ENCODE measurements around the gene SLFN13.
"Not testable (repeated sequence)": the region's sequence is repeated elsewhere in the genome, so short reads cannot be mapped to it uniquely, and the experiment has no call there.

SLFN13 gene

GRCh38 chr17:35448214-35448898 lies at the start of gene SLFN13:
Gene SLFN13 (minus strand): TSS chr17:35448766. CDS start chr17:35445680, 3,086 bp downstream.
- peak; percentile 94 for DNase-seq

GRCh38 chr17:35496451-35497290 lies 48.1 kb upstream of the SLFN13 start:
- no peak for DNase-seq

- DNase-seq, result no peak
Observed at GRCh38 chr17:35493040-35493439, 44.5 kb upstream of the SLFN13 start.

DNA sequence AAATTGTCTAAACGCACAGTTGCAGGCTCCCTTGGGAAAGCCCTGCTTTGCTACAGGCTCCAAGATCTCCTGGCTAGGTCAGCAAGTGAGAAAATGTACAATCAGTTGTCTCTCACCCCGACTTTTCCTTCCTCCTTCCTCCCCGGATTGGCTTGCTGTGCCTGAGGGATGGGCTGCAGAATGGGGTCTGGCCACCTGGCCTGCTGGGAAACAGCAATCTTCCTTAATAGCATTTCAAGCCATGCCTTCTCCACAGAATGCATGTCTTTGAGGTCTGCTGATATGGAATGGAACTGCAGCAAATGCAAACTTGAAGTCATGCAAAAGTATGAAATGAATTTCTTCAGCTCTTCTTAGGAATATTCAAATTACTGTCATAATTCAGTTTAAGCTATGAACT lies 42.9 kb upstream of the SLFN13 start:
- no peak for DNase-seq

GRCh38 chr17:35489944-35490343 lies 41.4 kb upstream of the SLFN13 start:
- no peak for DNase-seq

GRCh38 chr17:35488991-35489390 lies 40.4 kb upstream of the SLFN13 start:
- no peak for DNase-seq

DNA sequence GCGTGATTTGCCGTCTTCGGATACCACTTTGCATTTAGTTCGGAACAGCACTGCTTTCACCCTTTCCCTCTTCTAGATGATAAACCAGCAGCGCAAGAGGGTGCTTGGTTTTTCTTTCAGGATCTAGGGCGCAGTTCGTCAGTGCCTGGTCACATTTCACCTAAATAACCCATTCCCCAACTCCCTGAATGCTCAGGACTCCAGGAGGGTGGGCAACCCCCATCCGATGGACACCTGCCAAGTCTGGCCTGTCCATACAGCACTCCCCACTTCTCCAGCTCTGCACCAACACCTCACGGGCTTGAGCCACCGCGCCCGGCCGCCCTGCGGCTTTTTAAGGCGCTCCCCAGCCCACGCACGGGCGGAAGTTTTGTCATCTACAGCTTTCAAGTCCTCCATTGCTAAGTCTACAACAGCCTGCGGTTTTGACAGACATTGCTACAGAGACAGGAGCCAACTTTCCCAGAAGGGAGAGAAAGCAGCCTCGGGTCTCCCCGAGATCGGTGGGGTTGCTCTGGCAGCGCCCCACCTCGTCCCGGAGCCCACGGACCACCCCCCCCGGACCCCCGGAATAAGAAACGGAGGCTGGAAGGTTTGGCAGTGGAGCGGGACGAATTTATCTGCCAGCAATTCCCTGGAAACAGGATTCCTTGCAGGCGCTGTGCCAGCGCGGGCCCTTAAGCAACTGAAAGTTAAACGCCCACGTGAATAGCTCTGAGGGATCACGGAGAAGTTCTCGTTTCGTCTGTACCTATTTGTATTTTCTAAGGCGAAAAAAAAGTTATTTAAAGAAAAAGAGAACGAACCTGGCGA lies 38.6 kb upstream of the SLFN13 start:
- DNase-seq, result peak; percentile 86

DNA sequence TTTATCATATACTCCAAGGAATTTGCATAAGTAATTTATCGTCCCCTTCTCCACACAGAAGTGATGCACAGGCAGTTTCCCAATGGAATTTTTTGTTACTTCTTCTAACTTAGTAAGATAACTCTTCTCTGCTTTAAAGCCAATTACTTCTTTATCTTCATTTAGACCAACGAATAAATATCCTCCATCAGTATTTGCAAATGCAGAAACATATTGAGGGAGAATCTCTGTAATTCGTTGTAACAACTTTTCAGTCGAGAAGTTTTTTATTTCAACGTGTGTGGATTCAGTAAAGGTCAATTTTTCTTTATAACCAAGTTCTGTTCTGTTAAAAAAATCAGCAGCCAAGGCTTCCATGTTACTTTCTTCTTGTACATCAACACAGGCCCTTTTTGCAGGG lies 30.7 kb upstream of the SLFN13 start:
- no peak for DNase-seq

GRCh38 chr17:35477248-35477647 lies 28.7 kb upstream of the SLFN13 start:
- no peak for DNase-seq

- DNase-seq, result no peak
Observed at GRCh38 chr17:35476283-35476820, 27.8 kb upstream of the SLFN13 start.

- no peak for DNase-seq
Observed at GRCh38 chr17:35468475-35468874, 19.9 kb upstream of the SLFN13 start.

GRCh38 chr17:35467824-35468223 lies 19.3 kb upstream of the SLFN13 start:
- peak; percentile 4 for DNase-seq

DNA sequence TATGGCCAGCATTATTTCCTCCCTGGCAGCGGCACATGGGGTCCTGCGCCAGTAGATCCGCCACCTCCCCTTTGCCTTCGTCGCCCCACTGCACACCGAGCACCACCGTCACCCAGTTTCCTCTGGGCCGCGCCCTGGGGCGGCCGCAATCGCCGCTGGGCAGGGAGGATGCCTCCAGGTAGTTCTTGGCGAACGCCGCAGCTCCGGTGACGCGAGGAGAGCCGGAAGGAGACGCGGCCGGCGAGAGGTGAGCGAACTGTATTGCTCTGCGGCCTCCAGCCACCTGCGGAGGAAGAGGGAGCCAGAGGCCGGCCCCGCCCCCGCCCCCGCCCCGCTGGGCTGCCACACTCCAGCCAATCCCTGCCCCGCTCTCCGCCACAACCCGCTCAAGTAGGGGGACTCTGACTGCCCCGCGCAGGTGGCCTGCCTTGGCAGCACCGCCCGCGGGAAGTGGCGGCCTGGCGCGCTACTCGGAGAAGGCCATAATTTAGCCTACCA lies 11.8 kb upstream of the SLFN13 start:
- DNase-seq, result peak; percentile 49

- DNase-seq, result not testable (repeated sequence)
Observed at GRCh38 chr17:35454035-35454434, 5.5 kb upstream of the SLFN13 start.

- no peak for DNase-seq
Observed at GRCh38 chr17:35453171-35453570, 4.6 kb upstream of the SLFN13 start.

- DNase-seq, result no peak
Observed at GRCh38 chr17:35449371-35449931, 885 bp upstream of the SLFN13 start.

DNA sequence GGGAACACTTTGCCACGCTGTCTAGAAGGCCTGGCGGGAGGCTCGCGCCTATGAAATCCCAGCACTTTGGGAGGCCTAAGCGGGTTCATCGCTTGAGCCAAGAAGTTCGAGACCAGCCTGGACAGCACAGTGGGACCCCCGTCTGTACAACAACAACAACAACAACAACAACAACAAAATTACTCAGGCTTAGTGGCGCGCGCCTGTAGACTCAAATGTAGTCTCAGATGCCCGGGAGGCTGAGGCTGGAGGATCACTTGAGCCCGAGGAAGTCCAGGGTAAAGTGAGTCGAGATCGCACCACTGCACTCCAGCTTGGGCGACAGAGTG lies 297 bp upstream of the SLFN13 start:
- no peak for DNase-seq

DNA sequence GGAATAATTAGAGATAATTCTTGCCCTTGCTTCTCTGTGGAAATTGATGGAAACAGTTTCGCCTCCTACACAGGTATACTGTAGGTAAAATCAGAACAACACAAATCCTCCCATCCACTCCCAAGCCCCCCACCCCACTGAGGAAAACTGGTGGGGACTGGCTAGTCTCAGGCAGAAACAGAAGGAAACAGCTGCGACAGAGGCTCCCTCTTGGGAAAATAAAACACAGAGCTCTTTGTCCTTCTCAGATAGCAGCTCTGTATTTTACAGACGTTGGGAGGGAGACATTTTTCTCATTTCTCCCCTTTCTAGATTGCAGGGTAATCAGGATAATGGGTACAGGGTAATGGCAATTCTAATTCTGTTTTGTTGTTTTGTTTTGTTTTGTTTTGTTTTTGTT lies 1.1 kb downstream of the SLFN13 start:
- no peak for DNase-seq

DNA sequence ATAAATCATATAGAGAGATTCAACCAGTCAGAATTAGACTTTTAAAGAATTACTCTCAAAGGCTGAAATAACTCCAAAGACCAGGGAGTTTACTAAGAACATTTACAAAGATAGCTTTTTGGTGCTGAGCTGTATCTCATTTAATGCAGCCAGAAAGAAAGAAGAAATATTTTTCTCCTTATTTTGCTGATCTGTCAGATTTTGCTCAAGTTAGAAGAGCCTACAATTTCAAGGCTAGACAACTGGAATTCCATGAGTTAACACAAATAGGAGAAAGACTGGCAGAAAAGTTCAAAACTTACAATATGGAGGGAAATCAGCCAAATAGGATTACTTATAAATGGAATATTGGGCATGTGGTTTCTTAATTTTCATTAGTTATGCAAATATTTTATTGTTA lies 10.1 kb downstream of the SLFN13 start:
- DNase-seq, result no peak

GRCh38 chr17:35433075-35433894 lies 15.3 kb downstream of the SLFN13 start:
- DNase-seq, result peak; percentile 86

- DNase-seq, result peak; percentile 78
Observed at GRCh38 chr17:35432176-35433074, 16.1 kb downstream of the SLFN13 start, which contains the start of gene SLFN12. Gene SLFN12 (minus strand): TSS chr17:35432500. CDS start chr17:35423028, 9,472 bp downstream.
